GM12878 (cell line): ENCODE results near the gene CCDC187. TPM values are rescaled to one million over a fixed set of nuclear protein-coding genes. Genes with fewer than 3 reads are reported as not detected.

Source experiments
- ATAC-seq: fragments of 200-7000 bp; cut with Tn5 transposase; 3 replicates; pipeline ENCODE4 v1.9.1; 2020; ENCODE audit warnings: mild to moderate bottlenecking, moderate library complexity
- BruUV-seq: library from RNA; stranded (reverse); fragments of 400-500 nt; replicated peaks from 2 replicates; lab custom pipeline; 2021; lab: Mats Ljungman, UMichigan
- CTCF ChIA-PET: fragments of 300-600 bp; sonication (Branson Sonifier 250); formaldehyde crosslinking; extraction: SDS; loops from one replicate; lab custom pipeline; 2021; ENCODE audit warnings: inconsistent platforms; lab: Yijun Ruan, JAX
- POLR2A ChIA-PET: fragments of 350-600 bp; formaldehyde crosslinking; extraction: SDS; loops from one replicate; lab custom pipeline; 2021; ENCODE audit warnings: inconsistent platforms; lab: Charles Lee
- RAD21 ChIA-PET: fragments of 300-600 bp; sonication (Branson Sonifier 250); formaldehyde crosslinking; loops from one replicate; lab custom pipeline; 2023; ENCODE audit warnings: antibody characterized with exemption; ENCODE audit not compliant: unreplicated experiment; lab: Charles Lee
- SMC1A ChIA-PET: fragments of 300-600 bp; sonication (Branson Sonifier 250); formaldehyde crosslinking; loops from one replicate; lab custom pipeline; 2023; ENCODE audit not compliant: unreplicated experiment, uncharacterized antibody; lab: Charles Lee
- DNase-seq: peaks from one replicate; pipeline ENCODE4 v3.0.0-alpha.2; 2011; ENCODE audit warnings: low read depth, low spot score
- FAIRE-seq: peaks from 3 replicates; lab custom pipeline; 2011; peaks lifted over from hg19 to GRCh38; lab: Jason Lieb, UNC
- H2AFZ ChIP-seq: 2 replicates; pipeline ENCODE4 v1.6.0; 2011; ENCODE audit warnings: low read depth, low read length, control low read depth; ENCODE audit not compliant: control insufficient read depth
- H3K27ac ChIP-seq: 2 replicates; pipeline ENCODE4 v1.5.1; 2011; ENCODE audit warnings: control low read depth; ENCODE audit not compliant: control insufficient read depth, insufficient read depth
- H3K27me3 ChIP-seq, 2 experiments: replicated peaks in 1 of 2; 2 replicates each; pipeline versions ENCODE4 v1.6.0 to v1.6.1; 2011; ENCODE audit warnings: low read length in 1 of 2; ENCODE audit not compliant: control insufficient read depth in 2 of 2, insufficient read depth in 2 of 2
- H3K36me3 ChIP-seq, 2 experiments: 2 replicates each; pipeline ENCODE4 v1.5.1; 2011; ENCODE audit warnings: low read length in 1 of 2; ENCODE audit not compliant: control insufficient read depth in 2 of 2, insufficient read depth in 2 of 2
- H3K4me1 ChIP-seq: 2 replicates; pipeline ENCODE4 v1.6.1; 2011; ENCODE audit warnings: mild to moderate bottlenecking, low read length, moderate library complexity, mixed read lengths; ENCODE audit not compliant: control insufficient read depth, insufficient read depth
- H3K4me2 ChIP-seq: 2 replicates; pipeline ENCODE4 v1.6.0; 2011; ENCODE audit warnings: control low read depth; ENCODE audit not compliant: control insufficient read depth, insufficient read depth
- H3K4me3 ChIP-seq: fragments of 200-600 bp; sonication (generic); 2 replicates; pipeline ENCODE4 v1.5.1; 2016
- H3K79me2 ChIP-seq: 2 replicates; pipeline ENCODE4 v1.6.0; 2011; ENCODE audit warnings: low read length; ENCODE audit not compliant: control insufficient read depth, insufficient read depth
- H3K9ac ChIP-seq: 2 replicates; pipeline ENCODE4 v1.8.0; 2011; ENCODE audit warnings: low read length, control low read depth, mixed read lengths; ENCODE audit not compliant: control insufficient read depth, insufficient read depth
- H3K9me3 ChIP-seq: replicated peaks from 3 replicates; pipeline ENCODE4 v1.5.1; 2011; ENCODE audit warnings: mild to moderate bottlenecking, low read length; ENCODE audit not compliant: control insufficient read depth, insufficient read depth
- H4K20me1 ChIP-seq: 2 replicates; pipeline ENCODE4 v1.6.0; 2011; ENCODE audit not compliant: control insufficient read depth, insufficient read depth
- ASH2L ChIP-seq: fragments of 300-600, 200-600 bp; sonication (generic); IDR thresholded peaks from 2 replicates; pipeline ENCODE4 v1.6.1; 2017; ENCODE audit warnings: low read depth, mild to moderate bottlenecking, borderline replicate concordance
- ATF2 ChIP-seq: IDR thresholded peaks from 2 replicates; pipeline ENCODE4 v1.6.1; 2012; ENCODE audit warnings: low read length, inconsistent platforms
- BCL11A ChIP-seq: IDR thresholded peaks from 2 replicates; pipeline ENCODE4 v1.6.1; 2011; ENCODE audit warnings: low read depth, low read length
- DPF2 ChIP-seq: fragments of 450-650 bp; IDR thresholded peaks from 2 replicates; pipeline ENCODE4 v1.6.1; 2017; ENCODE audit warnings: mild to moderate bottlenecking
- EP300 ChIP-seq, 2 experiments: fragments of 150-350 bp in 1 of 2; IDR thresholded peaks; 2 replicates each; pipeline ENCODE4 v1.6.1; 2011 to 2012; ENCODE audit warnings: low read depth in 2 of 2, low read length in 2 of 2, borderline replicate concordance in 1 of 2, improper control_type of control experiment in 1 of 2, inconsistent platforms in 1 of 2; ENCODE audit not compliant: control insufficient read depth in 1 of 2
- FOS ChIP-seq: IDR thresholded peaks from 3 replicates; pipeline ENCODE4 v1.6.1; 2011; ENCODE audit warnings: borderline replicate concordance; ENCODE audit not compliant: insufficient read length; ENCODE audit errors: extremely low read depth
- KDM1A ChIP-seq: fragments of 200-600 bp; sonication (generic); IDR thresholded peaks from 2 replicates; pipeline ENCODE4 v1.6.1; 2016; ENCODE audit warnings: borderline replicate concordance
- NFIC ChIP-seq: IDR thresholded peaks from 2 replicates; pipeline ENCODE4 v1.6.1; 2012; ENCODE audit warnings: low read depth, mild to moderate bottlenecking, inconsistent platforms, low read length, moderate library complexity
- NFYA ChIP-seq: IDR thresholded peaks from 2 replicates; pipeline ENCODE4 v1.6.1; 2011; ENCODE audit warnings: low read depth, mild to moderate bottlenecking, low read length, improper control_type of control experiment, borderline replicate concordance
- NFYB ChIP-seq: IDR thresholded peaks from 2 replicates; pipeline ENCODE4 v1.6.1; 2011; ENCODE audit warnings: low read depth, mild to moderate bottlenecking, low read length, improper control_type of control experiment, moderate library complexity; ENCODE audit not compliant: insufficient read depth
- POLR2AphosphoS5 ChIP-seq: IDR thresholded peaks from 2 replicates; pipeline ENCODE4 v1.6.1; 2011; ENCODE audit warnings: mild to moderate bottlenecking, low read length, inconsistent platforms
- RAD21 ChIP-seq: IDR thresholded peaks from 2 replicates; pipeline ENCODE4 v1.6.1; 2011; ENCODE audit warnings: mild to moderate bottlenecking, low read depth, low read length, moderate library complexity; ENCODE audit not compliant: insufficient read depth
- SUPT20H ChIP-seq: IDR thresholded peaks from 2 replicates; pipeline ENCODE4 v1.6.1; 2011; ENCODE audit warnings: low read depth, mild to moderate bottlenecking, low read length, moderate library complexity, borderline replicate concordance; ENCODE audit not compliant: control insufficient read depth
- YBX1 ChIP-seq: fragments of 450-650 bp; IDR thresholded peaks from 2 replicates; pipeline ENCODE4 v1.6.1; 2016; ENCODE audit warnings: antibody characterized with exemption
- ZBED1 ChIP-seq: IDR thresholded peaks from 2 replicates; pipeline ENCODE4 v1.6.1; 2016; ENCODE audit warnings: borderline replicate concordance
- WGBS: methylation state at CpG from one replicate; pipeline ENCODE4 v1.1.6; 2016; ENCODE audit warnings: low lambda C conversion rate; ENCODE audit not compliant: insufficient replicate concordance, insufficient coverage; ENCODE audit errors: missing lambda C conversion rate; 5-methylcytosine and 5-hydroxymethylcytosine counted together
- in situ Hi-C: fragments of 300-500 bp; cut with MboI; formaldehyde crosslinking; loops from 9 replicates; pipeline ENCODE4 v1.14.3; 2018; ENCODE audit warnings: mixed read lengths
- intact Hi-C: fragments of 100-400 bp; cut with micrococcal nuclease; formaldehyde crosslinking; loops from one replicate; pipeline ENCODE4 v1.14.2; 2022; ENCODE audit not compliant: unreplicated experiment
- polyA plus RNA-seq, 11 experiments: library from polyadenylated mRNA; depleted of rRNA in 4 of 11; unstranded in 6 of 11; stranded (reverse) in 5 of 11; fragments of >200 nt; fragmentation: Nextera tagmentation in 4 of 11; fragmentation: Illumina TruSeq in 1 of 11; extraction: Ambion mirVana in 4 of 11; extraction: Trizol in 1 of 11; gene quantifications; 1 replicate in 1 of 11; 2 replicates in 10 of 11; pipeline versions ENCODE4 v1.2.1 to v1.2.3, GENCODE V29; 2011 to 2016; ENCODE audit warnings: inconsistent platforms in 2 of 11, missing spikeins in 2 of 11, low read depth in 1 of 11
- total RNA-seq, 4 experiments: library from RNA; depleted of rRNA in 3 of 4; stranded (reverse); fragments of >200 nt in 3 of 4; fragmentation: Illumina TruSeq in 1 of 4; extraction: Trizol in 1 of 4; gene quantifications; 2 replicates each; pipeline versions ENCODE4 v1.2.1 to v1.2.3, GENCODE V29; 2013 to 2021
- TF ChIP-seq, protein P1 (sequence below): IDR thresholded peaks from 2 replicates; pipeline ENCODE4 v1.6.1; 2011; ENCODE audit warnings: borderline replicate concordance, low read depth, mild to moderate bottlenecking, moderate library complexity, low read length; ENCODE audit not compliant: insufficient read depth, poor library complexity, severe bottlenecking
- TF ChIP-seq, protein P2 (sequence below): IDR thresholded peaks from 2 replicates; pipeline ENCODE4 v1.6.1; 2012; ENCODE audit warnings: low read depth, low read length, improper control_type of control experiment
- TF ChIP-seq, protein P3 (sequence below): IDR thresholded peaks from 2 replicates; pipeline ENCODE4 v1.6.1; 2011; ENCODE audit warnings: borderline replicate concordance, low read depth, mild to moderate bottlenecking, moderate library complexity, mixed read lengths, low read length; ENCODE audit not compliant: insufficient read depth; ENCODE audit errors: extremely low read length
- TF ChIP-seq, protein P4 (sequence below): fragments of 450-650 bp; IDR thresholded peaks from 2 replicates; pipeline ENCODE4 v1.6.1; 2014; ENCODE audit warnings: mild to moderate bottlenecking

The CCDC187 gene
- total and polyA plus RNA-seq, 10 of the 15 experiments (the other 5 are each of a cell fraction or from before 2014, with no cell fraction given) = 0.04 to 0.23 (median 0.04) TPM; not detected in 7

GRCh38 chr9:136305804-136306203 lies 1.9 kb upstream of the CCDC187 start:
- CTCF ChIA-PET = no interaction called here
- no peak overlapping the region for H2AFZ ChIP-seq
- intact Hi-C loops (no loop called here), in situ Hi-C loops (no loop called here)
- ATAC-seq = no peak
- no peaks in the 10 kb centered on the region for H3K9me3 ChIP-seq
- H3K79me2 ChIP-seq = no peaks in the 10 kb centered on the region
- no peaks in the 10 kb centered on the region; a peak in 1 of 4 replicates for H3K27me3 ChIP-seq
- H4K20me1 ChIP-seq = no peaks in the 10 kb centered on the region
- no peak overlapping the region for H3K27ac ChIP-seq
- SMC1A ChIA-PET = no interaction called here
- no peak overlapping the region for H3K9ac ChIP-seq
- BruUV-seq = no TSS peak
- no peak for DNase-seq
- H3K4me3 ChIP-seq = no peak overlapping the region
- RAD21 ChIA-PET = no interaction called here
- POLR2A ChIA-PET = no interaction called here
- 43% methylated on average over 18 of the region's 18 CpGs for WGBS
- H3K4me1 ChIP-seq = peaks cover 3% of the 10 kb centered on the region
- H3K4me2 ChIP-seq = no peak overlapping the region
- FAIRE-seq = no peak
- TF ChIP-seq FOS = no peak
- no peak for TF ChIP-seq ASH2L
- no peak for TF ChIP-seq NFYA
- TF ChIP-seq KDM1A = no peak
- TF ChIP-seq, protein P1, sequence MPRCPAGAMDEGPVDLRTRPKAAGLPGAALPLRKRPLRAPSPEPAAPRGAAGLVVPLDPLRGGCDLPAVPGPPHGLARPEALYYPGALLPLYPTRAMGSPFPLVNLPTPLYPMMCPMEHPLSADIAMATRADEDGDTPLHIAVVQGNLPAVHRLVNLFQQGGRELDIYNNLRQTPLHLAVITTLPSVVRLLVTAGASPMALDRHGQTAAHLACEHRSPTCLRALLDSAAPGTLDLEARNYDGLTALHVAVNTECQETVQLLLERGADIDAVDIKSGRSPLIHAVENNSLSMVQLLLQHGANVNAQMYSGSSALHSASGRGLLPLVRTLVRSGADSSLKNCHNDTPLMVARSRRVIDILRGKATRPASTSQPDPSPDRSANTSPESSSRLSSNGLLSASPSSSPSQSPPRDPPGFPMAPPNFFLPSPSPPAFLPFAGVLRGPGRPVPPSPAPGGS = no peak
- no peak for TF ChIP-seq NFYB
- TF ChIP-seq YBX1 = no peak
- TF ChIP-seq SUPT20H = no peak
- TF ChIP-seq, protein P2, sequence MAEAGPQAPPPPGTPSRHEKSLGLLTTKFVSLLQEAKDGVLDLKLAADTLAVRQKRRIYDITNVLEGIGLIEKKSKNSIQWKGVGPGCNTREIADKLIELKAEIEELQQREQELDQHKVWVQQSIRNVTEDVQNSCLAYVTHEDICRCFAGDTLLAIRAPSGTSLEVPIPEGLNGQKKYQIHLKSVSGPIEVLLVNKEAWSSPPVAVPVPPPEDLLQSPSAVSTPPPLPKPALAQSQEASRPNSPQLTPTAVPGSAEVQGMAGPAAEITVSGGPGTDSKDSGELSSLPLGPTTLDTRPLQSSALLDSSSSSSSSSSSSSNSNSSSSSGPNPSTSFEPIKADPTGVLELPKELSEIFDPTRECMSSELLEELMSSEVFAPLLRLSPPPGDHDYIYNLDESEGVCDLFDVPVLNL = no peak
- TF ChIP-seq ATF2 = no peak
- TF ChIP-seq BCL11A = no peak
- TF ChIP-seq RAD21 = no peak
- TF ChIP-seq EP300 (IDR thresholded peaks at IDR 0.05; ENCODE audit: borderline replicate concordance in 1 of 2, control insufficient read depth in 1 of 2, low read depth in 2 of 2, low read length in 2 of 2) = no peak
- no peak for TF ChIP-seq POLR2AphosphoS5
- no peak for TF ChIP-seq DPF2
- TF ChIP-seq, protein P3, sequence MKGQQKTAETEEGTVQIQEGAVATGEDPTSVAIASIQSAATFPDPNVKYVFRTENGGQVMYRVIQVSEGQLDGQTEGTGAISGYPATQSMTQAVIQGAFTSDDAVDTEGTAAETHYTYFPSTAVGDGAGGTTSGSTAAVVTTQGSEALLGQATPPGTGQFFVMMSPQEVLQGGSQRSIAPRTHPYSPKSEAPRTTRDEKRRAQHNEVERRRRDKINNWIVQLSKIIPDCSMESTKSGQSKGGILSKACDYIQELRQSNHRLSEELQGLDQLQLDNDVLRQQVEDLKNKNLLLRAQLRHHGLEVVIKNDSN = no peak
- TF ChIP-seq ZBED1 = no peak
- no peak for TF ChIP-seq NFIC
- TF ChIP-seq, protein P4, sequence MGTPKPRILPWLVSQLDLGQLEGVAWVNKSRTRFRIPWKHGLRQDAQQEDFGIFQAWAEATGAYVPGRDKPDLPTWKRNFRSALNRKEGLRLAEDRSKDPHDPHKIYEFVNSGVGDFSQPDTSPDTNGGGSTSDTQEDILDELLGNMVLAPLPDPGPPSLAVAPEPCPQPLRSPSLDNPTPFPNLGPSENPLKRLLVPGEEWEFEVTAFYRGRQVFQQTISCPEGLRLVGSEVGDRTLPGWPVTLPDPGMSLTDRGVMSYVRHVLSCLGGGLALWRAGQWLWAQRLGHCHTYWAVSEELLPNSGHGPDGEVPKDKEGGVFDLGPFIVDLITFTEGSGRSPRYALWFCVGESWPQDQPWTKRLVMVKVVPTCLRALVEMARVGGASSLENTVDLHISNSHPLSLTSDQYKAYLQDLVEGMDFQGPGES = no peak
- TF ChIP-seq, all 136 proteins: peak for 0
- no peaks in the 10 kb centered on the region for H3K36me3 ChIP-seq
